ENCODE data around the gene MED1.

MED1 gene

GRCh38 chr17:39360537-39360936 lies 90.5 kb downstream of the MED1 start:
- Histone ChIP-seq H3K14ac (ENCODE audit: low read length) (no peak overlapping the region), H3K4me2 (ENCODE audit: low read length) (no peak overlapping the region), H3K27me3 (ENCODE audit: insufficient read depth, low read length) (no peaks in the 10 kb centered on the region), H3K79me2 (ENCODE audit: control insufficient read depth, insufficient read depth, low read length, poor library complexity) (no peaks in the 10 kb centered on the region), H2BK5ac (ENCODE audit: low read depth, low read length, poor library complexity) (no peak overlapping the region), H3K18ac (ENCODE audit: low read length) (no peak overlapping the region), H2BK120ac (ENCODE audit: insufficient read depth, low read length, poor library complexity) (no peak overlapping the region), H3K27ac (ENCODE audit: low read depth, low read length) (no peak overlapping the region), H3K9ac (ENCODE audit: low read length) (no peak overlapping the region), H3K4me1 (ENCODE audit: control insufficient read depth in 1 of 2, insufficient read depth in 2 of 2, low read length in 2 of 2) (no peaks in the 10 kb centered on the region), H4K8ac (ENCODE audit: low read depth, low read length) (no peak overlapping the region), H2BK12ac (ENCODE audit: low read length) (no peak overlapping the region), H4K91ac (ENCODE audit: low read depth, low read length) (no peak overlapping the region), H2AFZ (ENCODE audit: insufficient read depth, low read length, poor library complexity) (no peak overlapping the region), H3K4me3 (ENCODE audit: low read depth, low read length) (no peak overlapping the region), H4K12ac (ENCODE audit: low read depth, low read length) (no peak overlapping the region), H3K23ac (ENCODE audit: low read length) (no peak overlapping the region), H3K36me3 (ENCODE audit: control insufficient read depth in 1 of 2, insufficient read depth in 2 of 2, low read length in 2 of 2) (no peaks in the 10 kb centered on the region), H3K4ac (ENCODE audit: low read depth, low read length) (no peak overlapping the region), H3K9me3 (ENCODE audit: insufficient read depth, low read depth, low read length) (no peaks in the 10 kb centered on the region), H3K79me1 (ENCODE audit: low read length) (no peaks in the 10 kb centered on the region), H2AK5ac (ENCODE audit: low read length) (no peak overlapping the region)
- DNase-seq = no peak
- no CpG with 5 or more reads among the region's 3 CpGs for WGBS (ENCODE audit: extremely low coverage, insufficient coverage, insufficient read length)

- Histone ChIP-seq H4K91ac (ENCODE audit: low read depth, low read length) (no peak overlapping the region), H3K9ac (ENCODE audit: low read length) (no peak overlapping the region), H2BK5ac (ENCODE audit: low read depth, low read length, poor library complexity) (no peak overlapping the region), H3K4ac (ENCODE audit: low read depth, low read length) (no peak overlapping the region), H3K14ac (ENCODE audit: low read length) (no peak overlapping the region), H2AFZ (ENCODE audit: insufficient read depth, low read length, poor library complexity) (no peak overlapping the region), H3K27ac (ENCODE audit: low read depth, low read length) (no peak overlapping the region), H4K8ac (ENCODE audit: low read depth, low read length) (no peak overlapping the region), H3K79me2 (ENCODE audit: control insufficient read depth, insufficient read depth, low read length, poor library complexity) (no peaks in the 10 kb centered on the region), H4K12ac (ENCODE audit: low read depth, low read length) (no peak overlapping the region), H3K23ac (ENCODE audit: low read length) (no peak overlapping the region), H3K18ac (ENCODE audit: low read length) (no peak overlapping the region), H2BK12ac (ENCODE audit: low read length) (no peak overlapping the region), H3K79me1 (ENCODE audit: low read length) (no peaks in the 10 kb centered on the region), H3K4me2 (ENCODE audit: low read length) (no peak overlapping the region), H3K4me3 (ENCODE audit: low read depth, low read length) (no peak overlapping the region), H3K4me1 (ENCODE audit: control insufficient read depth in 1 of 2, insufficient read depth in 2 of 2, low read length in 2 of 2) (no peaks in the 10 kb centered on the region), H2AK5ac (ENCODE audit: low read length) (no peak overlapping the region), H3K27me3 (ENCODE audit: insufficient read depth, low read length) (no peaks in the 10 kb centered on the region), H2BK120ac (ENCODE audit: insufficient read depth, low read length, poor library complexity) (no peak overlapping the region), H3K36me3 (ENCODE audit: control insufficient read depth in 1 of 2, insufficient read depth in 2 of 2, low read length in 2 of 2) (no peaks in the 10 kb centered on the region), H3K9me3 (ENCODE audit: insufficient read depth, low read depth, low read length) (no peaks in the 10 kb centered on the region)
- no peak for DNase-seq
- no CpG with 5 or more reads among the region's 1 CpG for WGBS (ENCODE audit: extremely low coverage, insufficient coverage, insufficient read length)
These were observed 91.1 kb downstream of the MED1 start for GRCh38 chr17:39359994-39360393.

- H3K23ac ChIP-seq (ENCODE audit: low read length) = no peak overlapping the region
- H3K4ac ChIP-seq (ENCODE audit: low read depth, low read length) = no peak overlapping the region
- H2BK12ac ChIP-seq (ENCODE audit: low read length) = no peak overlapping the region
- H2AK5ac ChIP-seq (ENCODE audit: low read length) = no peak overlapping the region
- H3K27ac ChIP-seq (ENCODE audit: low read depth, low read length) = no peak overlapping the region
- H4K91ac ChIP-seq (ENCODE audit: low read depth, low read length) = no peak overlapping the region
- H3K36me3 ChIP-seq (ENCODE audit: control insufficient read depth in 1 of 2, insufficient read depth in 2 of 2, low read length in 2 of 2) = no peaks in the 10 kb centered on the region
- no peak overlapping the region for H2BK120ac ChIP-seq (ENCODE audit: insufficient read depth, low read length, poor library complexity)
- H3K9ac ChIP-seq (ENCODE audit: low read length) = no peak overlapping the region
- H2BK5ac ChIP-seq (ENCODE audit: low read depth, low read length, poor library complexity) = no peak overlapping the region
- no peaks in the 10 kb centered on the region for H3K79me2 ChIP-seq (ENCODE audit: control insufficient read depth, insufficient read depth, low read length, poor library complexity)
- no peak overlapping the region for H3K4me3 ChIP-seq (ENCODE audit: low read depth, low read length)
- H3K9me3 ChIP-seq (ENCODE audit: insufficient read depth, low read depth, low read length) = no peaks in the 10 kb centered on the region
- H4K8ac ChIP-seq (ENCODE audit: low read depth, low read length) = no peak overlapping the region
- H2AFZ ChIP-seq (ENCODE audit: insufficient read depth, low read length, poor library complexity) = no peak overlapping the region
- H3K27me3 ChIP-seq (ENCODE audit: insufficient read depth, low read length) = no peaks in the 10 kb centered on the region
- H3K4me2 ChIP-seq (ENCODE audit: low read length) = no peak overlapping the region
- no peaks in the 10 kb centered on the region for H3K4me1 ChIP-seq (ENCODE audit: control insufficient read depth in 1 of 2, insufficient read depth in 2 of 2, low read length in 2 of 2)
- H3K18ac ChIP-seq (ENCODE audit: low read length) = no peak overlapping the region
- no peaks in the 10 kb centered on the region for H3K79me1 ChIP-seq (ENCODE audit: low read length)
- DNase-seq = no peak
- no CpG with 5 or more reads among the region's 3 CpGs for WGBS (ENCODE audit: extremely low coverage, insufficient coverage, insufficient read length)
- H3K14ac ChIP-seq (ENCODE audit: low read length) = no peak overlapping the region
- H4K12ac ChIP-seq (ENCODE audit: low read depth, low read length) = no peak overlapping the region
These were observed 93.1 kb downstream of the MED1 start for GRCh38 chr17:39357986-39358385.

GRCh38 chr17:39357488-39357887 lies 93.6 kb downstream of the MED1 start:
- H4K12ac ChIP-seq (ENCODE audit: low read depth, low read length) = no peak overlapping the region
- no CpG with 5 or more reads among the region's 8 CpGs for WGBS (ENCODE audit: extremely low coverage, insufficient coverage, insufficient read length)

More at GRCh38 chr17:39357488-39357887, 93.6 kb downstream of the MED1 start:
- Histone ChIP-seq H3K9me3 (ENCODE audit: insufficient read depth, low read depth, low read length) (no peaks in the 10 kb centered on the region), H3K4me2 (ENCODE audit: low read length) (no peak overlapping the region), H2BK120ac (ENCODE audit: insufficient read depth, low read length, poor library complexity) (no peak overlapping the region), H4K8ac (ENCODE audit: low read depth, low read length) (no peak overlapping the region), H2AFZ (ENCODE audit: insufficient read depth, low read length, poor library complexity) (no peak overlapping the region), H3K79me2 (ENCODE audit: control insufficient read depth, insufficient read depth, low read length, poor library complexity) (no peaks in the 10 kb centered on the region), H3K18ac (ENCODE audit: low read length) (no peak overlapping the region), H3K27ac (ENCODE audit: low read depth, low read length) (no peak overlapping the region), H3K4me1 (ENCODE audit: control insufficient read depth in 1 of 2, insufficient read depth in 2 of 2, low read length in 2 of 2) (no peaks in the 10 kb centered on the region), H4K91ac (ENCODE audit: low read depth, low read length) (no peak overlapping the region), H3K4ac (ENCODE audit: low read depth, low read length) (no peak overlapping the region), H3K79me1 (ENCODE audit: low read length) (no peaks in the 10 kb centered on the region), H2AK5ac (ENCODE audit: low read length) (no peak overlapping the region), H3K9ac (ENCODE audit: low read length) (no peak overlapping the region), H3K23ac (ENCODE audit: low read length) (no peak overlapping the region), H3K14ac (ENCODE audit: low read length) (no peak overlapping the region), H3K36me3 (ENCODE audit: control insufficient read depth in 1 of 2, insufficient read depth in 2 of 2, low read length in 2 of 2) (no peaks in the 10 kb centered on the region), H3K27me3 (ENCODE audit: insufficient read depth, low read length) (no peaks in the 10 kb centered on the region), H2BK5ac (ENCODE audit: low read depth, low read length, poor library complexity) (no peak overlapping the region), H3K4me3 (ENCODE audit: low read depth, low read length) (no peak overlapping the region), H2BK12ac (ENCODE audit: low read length) (no peak overlapping the region)
- no peak for DNase-seq
